ENCODE data around the gene IBA57.

Gene IBA57

DNA sequence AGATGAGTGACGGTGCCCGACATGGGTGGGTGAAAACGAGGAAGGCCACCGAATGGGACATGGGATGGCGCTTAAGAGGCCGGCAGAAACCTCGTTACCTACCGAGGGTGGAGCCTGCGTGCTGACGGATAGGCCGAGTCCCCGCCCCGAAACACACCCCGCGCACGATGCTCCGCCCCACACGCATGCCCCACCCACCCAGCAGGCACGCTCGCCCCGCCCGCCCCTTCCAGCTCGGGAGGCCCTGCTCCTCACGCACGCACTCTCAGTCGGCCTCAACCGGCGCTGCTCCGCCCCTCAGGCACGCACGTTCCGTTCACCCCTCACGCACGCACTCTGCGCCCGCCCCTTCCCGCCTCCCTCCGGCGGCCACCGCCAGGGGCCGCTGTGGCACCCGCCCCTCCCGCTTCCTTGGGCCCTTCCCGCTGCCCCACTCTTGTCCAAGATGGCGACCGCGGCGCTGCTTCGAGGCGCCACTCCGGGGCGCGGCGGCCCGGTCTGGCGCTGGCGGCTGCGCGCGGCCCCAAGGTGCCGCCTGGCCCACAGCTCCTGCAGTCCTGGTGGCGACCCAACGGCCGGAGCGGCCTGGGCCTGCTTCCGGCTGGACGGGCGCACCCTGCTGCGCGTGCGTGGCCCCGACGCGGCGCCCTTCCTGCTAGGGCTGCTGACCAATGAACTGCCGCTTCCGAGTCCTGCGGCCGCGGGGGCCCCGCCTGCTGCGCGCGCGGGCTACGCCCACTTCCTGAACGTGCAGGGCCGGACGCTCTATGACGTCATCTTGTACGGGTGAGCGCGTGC is at the start of gene IBA57:
Gene IBA57, plus strand, starts transcription at position 433 of the 798 bp plus-strand sequence. Its CDS starts 13 bp downstream, at position 446.
- peak; percentile 93 for DNase-seq

DNA sequence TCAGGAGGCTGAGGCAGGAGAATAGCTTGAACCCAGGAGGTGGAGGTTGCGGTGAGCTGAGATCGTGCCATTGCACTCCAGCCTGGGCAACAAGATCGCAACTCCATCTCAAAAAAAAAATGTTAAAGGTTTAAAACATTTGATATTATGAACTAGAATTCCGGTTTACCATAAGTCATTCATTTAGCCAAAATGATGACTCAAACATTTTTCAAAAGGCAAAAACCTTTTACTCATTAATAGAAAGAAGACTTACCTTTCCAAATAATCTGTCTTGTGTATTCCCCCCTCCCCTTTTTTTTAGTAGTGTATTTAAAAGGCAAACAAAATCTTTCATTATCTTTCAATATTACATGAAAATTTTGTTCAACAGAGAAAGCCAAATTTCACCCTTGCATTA is 48.3 kb upstream of the IBA57 start:
- DNase-seq = no peak

DNA sequence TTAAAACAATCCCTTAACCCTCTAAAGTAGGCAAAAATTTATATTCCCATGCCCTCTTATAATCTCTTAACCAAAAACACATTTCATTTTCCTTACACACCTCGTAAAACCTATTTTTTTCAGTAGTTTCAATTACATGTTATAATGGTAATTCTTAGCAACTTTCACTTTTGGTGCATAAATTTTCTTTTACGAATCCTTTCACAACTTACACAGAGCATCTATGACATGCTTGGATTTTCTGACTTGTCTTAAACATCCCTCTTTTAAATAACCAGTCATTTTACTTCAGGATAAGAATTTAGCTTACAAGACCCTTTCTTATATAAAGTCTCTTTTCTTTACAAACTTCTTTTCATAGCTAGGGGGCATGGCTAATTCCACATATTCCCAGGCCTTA is 47.6 kb upstream of the IBA57 start:
- DNase-seq = no peak

DNA sequence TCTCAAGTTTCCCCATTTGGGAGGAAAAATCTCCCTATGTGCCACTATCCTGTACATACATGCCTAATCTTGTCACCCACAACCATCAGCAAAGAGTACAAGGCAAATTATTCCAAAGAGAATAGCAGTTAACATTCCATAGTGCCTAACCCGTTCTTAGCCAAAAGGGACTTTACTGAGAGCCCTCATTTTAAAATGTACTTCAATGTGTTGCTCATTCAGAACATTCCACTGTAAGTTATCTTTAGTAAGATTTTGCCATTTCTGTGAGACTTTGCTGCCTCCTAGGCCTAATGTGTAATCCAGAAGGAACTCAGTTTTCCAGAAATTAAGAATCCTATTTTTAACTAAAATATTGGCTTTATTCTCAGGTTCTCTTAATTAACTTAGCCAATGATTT is 45.3 kb upstream of the IBA57 start:
- DNase-seq = no peak

DNA sequence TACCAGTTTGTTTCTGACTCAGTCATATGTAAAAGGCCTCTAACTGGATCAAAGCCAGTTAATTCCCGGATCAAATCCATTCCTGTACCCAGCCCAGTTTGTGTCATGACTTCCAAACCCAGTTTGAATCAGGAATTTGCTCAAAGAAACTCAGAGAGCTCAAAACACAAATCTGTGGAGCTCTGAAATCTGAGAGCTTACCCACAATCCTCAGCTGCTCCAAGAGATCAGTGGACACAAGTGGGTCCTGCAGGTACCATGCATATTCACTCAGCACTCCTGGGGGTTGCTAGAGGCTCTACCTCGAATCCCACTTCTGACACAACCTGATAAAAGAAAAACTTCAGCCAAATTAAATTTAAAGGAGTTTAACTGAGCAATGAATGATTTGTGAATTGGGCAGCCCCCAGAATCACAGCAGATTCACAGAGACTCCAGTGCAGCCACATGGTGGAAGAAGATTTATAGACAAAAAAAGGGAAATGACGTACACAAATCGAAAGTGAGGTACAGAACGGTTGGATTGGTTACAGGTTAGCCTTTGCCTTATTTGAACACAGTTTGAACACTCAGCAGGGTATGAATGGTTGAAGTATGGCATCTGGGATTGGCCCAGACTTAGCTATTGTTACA is 44.6 kb upstream of the IBA57 start:
- no peak for DNase-seq

GRCh38 chr1:228122921-228123441 is 42.6 kb upstream of the IBA57 start:
- no peak for DNase-seq

- DNase-seq = no peak
Observed at GRCh38 chr1:228123505-228123904, 42.1 kb upstream of the IBA57 start.

- DNase-seq = no peak
Observed at GRCh38 chr1:228125185-228125584, 40.4 kb upstream of the IBA57 start.

GRCh38 chr1:228131766-228132165 is 33.8 kb upstream of the IBA57 start:
- DNase-seq = no peak

- no peak for DNase-seq
Observed at GRCh38 chr1:228134591-228134990, 31.0 kb upstream of the IBA57 start.

DNA sequence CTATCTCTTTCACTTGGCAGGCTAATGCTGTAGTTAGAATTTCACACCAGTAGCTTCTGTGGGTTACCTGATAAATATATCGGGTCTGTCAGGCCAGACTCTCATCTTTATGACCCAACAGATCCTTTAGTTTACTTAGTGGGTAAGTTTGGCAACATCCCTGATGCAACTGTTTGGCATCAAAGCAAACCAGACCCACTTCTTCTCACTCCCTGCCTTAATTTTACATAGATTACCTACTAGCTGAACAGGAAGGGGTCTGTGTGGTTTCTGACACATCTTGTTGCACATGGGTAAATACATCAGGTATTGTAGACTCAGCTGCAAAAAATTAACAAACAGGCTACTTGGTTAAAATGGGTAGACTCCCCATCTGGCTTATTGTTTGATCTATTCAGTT is 28.7 kb upstream of the IBA57 start:
- DNase-seq = no peak

- DNase-seq = no peak
Observed at GRCh38 chr1:228139406-228139930, 26.1 kb upstream of the IBA57 start.

DNA sequence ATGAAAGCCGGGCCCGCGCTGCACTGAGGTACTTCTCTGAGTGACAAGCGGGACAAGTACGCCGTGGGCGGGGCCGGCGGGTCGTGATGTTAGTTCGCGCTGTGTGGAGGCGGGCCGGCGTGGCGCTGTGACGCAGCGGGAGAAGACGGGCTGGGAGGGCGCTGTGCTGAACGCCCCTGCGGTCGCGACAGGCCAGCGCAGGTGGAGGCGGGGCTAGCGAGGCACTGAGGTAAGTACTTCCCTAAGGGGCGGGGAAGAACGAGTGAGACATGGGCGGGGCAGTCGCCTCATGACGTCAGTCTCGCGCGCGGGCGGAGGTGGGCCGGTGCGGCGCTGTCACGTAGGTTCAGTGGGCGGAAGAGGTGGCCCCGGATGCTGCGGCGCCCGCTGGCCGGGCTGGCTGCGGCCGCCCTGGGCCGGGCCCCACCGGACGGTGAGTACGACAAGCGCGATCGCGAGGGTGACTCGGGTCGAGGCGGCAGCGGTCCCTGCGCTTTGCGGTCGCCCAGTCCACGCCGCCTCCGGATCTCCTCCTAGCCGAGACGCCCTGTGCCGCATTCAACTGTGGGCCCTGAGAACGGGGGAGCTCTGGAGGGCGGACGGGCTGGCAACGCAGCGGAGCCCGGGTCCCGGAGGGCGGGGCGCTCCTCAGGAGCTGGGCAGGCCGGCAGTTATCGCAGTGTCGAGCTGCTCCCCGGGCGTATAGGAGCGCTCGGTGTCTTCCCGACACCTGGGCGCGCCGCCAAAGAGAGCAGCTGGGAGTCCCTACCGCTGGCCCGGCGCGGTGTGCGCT is 25.5 kb upstream of the IBA57 start, which contains the start of gene GUK1:
Gene GUK1, plus strand, starts transcription at position 349 of the 793 bp plus-strand sequence. Its CDS starts 24 bp downstream, at position 373.
- peak; percentile 95 for DNase-seq

- DNase-seq = no peak
Observed at GRCh38 chr1:228140724-228141225, 24.8 kb upstream of the IBA57 start.

- no peak for DNase-seq
Observed at GRCh38 chr1:228141226-228142044, 24.2 kb upstream of the IBA57 start.

DNA sequence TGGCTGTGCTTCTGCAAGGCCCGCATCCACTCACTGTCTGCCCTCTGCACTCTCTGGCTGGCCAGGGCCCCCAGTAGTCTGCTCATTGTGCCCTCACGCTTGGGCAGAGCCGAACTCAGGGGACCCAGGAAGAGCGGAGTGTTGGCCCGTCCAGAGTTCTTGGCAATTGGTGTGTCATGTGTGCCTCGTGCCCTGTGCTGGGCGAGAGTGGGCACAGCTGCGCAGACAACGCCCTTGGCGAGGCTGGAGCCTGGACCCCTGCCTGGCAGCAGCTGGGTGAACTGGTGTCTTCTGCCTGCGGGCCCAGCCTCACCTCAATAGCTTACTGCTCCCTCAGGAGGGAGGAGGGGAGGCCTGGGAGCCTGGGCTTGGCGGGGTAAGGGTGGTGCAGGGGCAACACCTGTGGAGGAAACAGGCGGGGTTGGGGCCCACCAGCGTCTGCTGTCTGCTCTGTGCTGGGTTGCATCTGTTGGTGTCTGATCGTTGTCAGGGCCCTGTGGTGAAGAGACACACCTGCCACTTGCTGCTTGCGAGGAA is 23.4 kb upstream of the IBA57 start:
- DNase-seq = no peak

- DNase-seq = no peak
Observed at GRCh38 chr1:228142701-228143136, 22.9 kb upstream of the IBA57 start.

- no peak for DNase-seq
Observed at GRCh38 chr1:228143480-228144192, 22.0 kb upstream of the IBA57 start.

- no peak for DNase-seq
Observed at GRCh38 chr1:228144193-228144992, 21.2 kb upstream of the IBA57 start.

DNA sequence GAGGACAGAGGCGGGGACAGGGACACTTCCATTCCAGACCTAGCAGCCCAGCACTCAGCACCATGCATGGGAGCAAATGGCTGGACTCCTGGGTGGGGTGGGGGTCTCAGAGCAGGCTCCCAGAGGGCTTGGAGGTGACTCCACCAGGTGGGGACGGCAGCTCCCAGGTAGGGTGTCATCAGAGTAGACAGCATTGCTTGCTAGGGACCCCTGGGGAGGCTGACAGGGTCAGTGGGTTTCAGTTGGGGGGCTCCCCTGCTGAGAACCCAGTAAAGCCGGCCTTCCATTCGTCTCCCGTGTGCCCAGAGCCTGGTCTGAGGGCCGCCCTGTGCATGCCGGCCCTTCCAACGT is 20.6 kb upstream of the IBA57 start:
- no peak for DNase-seq

Data from NCI-H2081 treated with DMSO at 0.1 percent for 48 hours (cell line).